ENCODE results near the gene GOSR2. TPM values are rescaled to one million over a fixed set of nuclear protein-coding genes. Genes with fewer than 3 reads are reported as not detected.

The GOSR2 gene
- polyA plus RNA-seq, 1 of the 3 experiments (the other 2 are of a cell fraction): 74.2 TPM

DNA sequence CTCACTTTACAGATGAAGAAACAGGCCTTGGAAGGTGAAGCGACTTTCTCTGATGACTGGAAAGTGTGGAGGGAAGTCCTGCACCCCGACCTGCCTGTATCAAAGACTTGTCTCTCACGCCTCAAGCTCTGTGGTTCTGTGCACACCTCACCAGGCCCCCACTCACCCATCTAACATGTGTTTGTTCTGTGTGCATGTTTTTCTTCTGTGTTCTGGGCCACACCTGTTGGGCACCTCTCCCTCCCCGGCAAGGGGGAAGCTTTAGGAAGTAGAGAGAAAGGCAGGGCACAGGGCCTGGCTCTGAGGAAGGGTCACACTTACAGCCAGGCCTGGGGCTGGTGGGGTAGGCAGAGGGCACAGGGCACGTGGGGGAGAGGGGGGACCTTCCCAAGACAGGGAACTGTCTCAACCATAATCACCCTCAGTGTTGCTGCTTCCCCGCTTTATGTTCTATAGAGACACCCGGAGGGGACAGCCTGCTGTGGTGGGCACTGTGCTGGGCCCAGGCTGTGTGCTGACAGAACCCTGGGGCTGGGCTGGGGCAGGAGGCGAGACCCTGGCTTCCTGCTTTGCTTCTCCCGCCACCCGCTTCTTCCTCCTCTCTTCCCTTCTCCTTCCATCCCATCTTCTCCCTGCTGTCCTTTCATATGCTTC is 48.8 kb downstream of the GOSR2 start:
- Histone ChIP-seq H2AFZ (ENCODE audit: low read depth) (no peak overlapping the region), H3F3A (replicated peaks; ENCODE audit: insufficient read depth) (no peaks in the 10 kb centered on the region), H3K9me3 (no peaks in the 10 kb centered on the region), H3K4me3 (ENCODE audit: low read depth in 2 of 2, low read length in 1 of 2) (no peak overlapping the region), H4K20me1 (ENCODE audit: insufficient read depth) (no peaks in the 10 kb centered on the region), H3K79me2 (ENCODE audit: insufficient read depth) (no peaks in the 10 kb centered on the region), H3K27ac (ENCODE audit: low read depth in 2 of 2, low read length in 1 of 2) (no peak overlapping the region), H3K4me1 (ENCODE audit: control insufficient read depth in 1 of 2, insufficient read depth in 2 of 2, low read depth in 1 of 2, low read length in 1 of 2) (no peaks in the 10 kb centered on the region; a peak in 1 of 4 replicates), H3K9ac (no peak overlapping the region), H3K9me2 (no peaks in the 10 kb centered on the region), H3K36me3 (replicated peaks in 1 of 2; ENCODE audit: control insufficient read depth in 1 of 2, insufficient read depth in 2 of 2, low read length in 1 of 2) (no peaks in the 10 kb centered on the region), H3K27me3 (ENCODE audit: insufficient read depth) (no peaks in the 10 kb centered on the region), H3K4me2 (no peak overlapping the region)
- ChIA-PET CTCF (interaction anchor here (1.5 to 9.5 kb wide), 3 partner anchors 30 to 136 kb away, joined by 3 to 71 read pairs (median 4); no protein-coding TSS in a partner anchor), POLR2A (no interaction called here)
- no peak for DNase-seq
- TF ChIP-seq RFX5 (IDR thresholded peaks at IDR 0.05; ENCODE audit: low read length) (no peak), NFIC (IDR thresholded peaks at IDR 0.05; ENCODE audit: borderline replicate concordance) (no peak), RXRA (IDR thresholded peaks at IDR 0.05; ENCODE audit: borderline replicate concordance, low read depth) (no peak), FOSL2 (IDR thresholded peaks at IDR 0.05; ENCODE audit: borderline replicate concordance, low read depth) (no peak), RAD21 (IDR thresholded peaks at IDR 0.05; ENCODE audit: low read length) (no peak), FOXJ3 (CRISPR knock-in tag; IDR thresholded peaks at IDR 0.05) (no peak), TEAD4 (IDR thresholded peaks at IDR 0.05; ENCODE audit: borderline replicate concordance, insufficient read depth) (no peak), ELF1 (IDR thresholded peaks at IDR 0.05) (no peak), TCF12 (IDR thresholded peaks at IDR 0.05) (no peak)
- TF ChIP-seq, protein P1, sequence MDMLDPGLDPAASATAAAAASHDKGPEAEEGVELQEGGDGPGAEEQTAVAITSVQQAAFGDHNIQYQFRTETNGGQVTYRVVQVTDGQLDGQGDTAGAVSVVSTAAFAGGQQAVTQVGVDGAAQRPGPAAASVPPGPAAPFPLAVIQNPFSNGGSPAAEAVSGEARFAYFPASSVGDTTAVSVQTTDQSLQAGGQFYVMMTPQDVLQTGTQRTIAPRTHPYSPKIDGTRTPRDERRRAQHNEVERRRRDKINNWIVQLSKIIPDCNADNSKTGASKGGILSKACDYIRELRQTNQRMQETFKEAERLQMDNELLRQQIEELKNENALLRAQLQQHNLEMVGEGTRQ (IDR thresholded peaks at IDR 0.05; ENCODE audit: borderline replicate concordance, low read depth, low read length): no peak
- 56% methylated on average over 9 of the region's 10 CpGs for WGBS (ENCODE audit: low lambda C conversion rate)

DNA sequence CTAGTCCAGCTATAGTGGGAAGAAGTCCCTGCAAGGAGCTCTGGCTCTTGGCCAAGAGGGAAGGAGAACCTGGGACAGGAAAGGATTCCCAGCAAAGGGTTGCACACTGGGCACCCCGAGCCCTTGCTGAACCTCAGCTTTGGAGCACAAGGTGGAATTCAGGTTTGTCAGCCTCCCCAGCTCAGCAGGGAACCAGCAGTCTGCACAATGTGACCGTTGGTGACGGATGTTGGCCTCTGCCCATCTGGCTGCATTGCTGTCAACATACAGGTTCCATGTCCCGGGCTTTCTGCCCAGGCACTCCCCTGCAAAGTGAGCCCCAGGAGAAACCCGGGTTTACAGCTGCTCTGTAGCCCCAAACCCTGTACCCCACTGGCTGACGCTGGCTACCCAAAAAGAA is 49.4 kb downstream of the GOSR2 start:
- no peaks in the 10 kb centered on the region for H3F3A ChIP-seq (replicated peaks; ENCODE audit: insufficient read depth)
- CTCF ChIA-PET: interaction anchor here (0.6 to 9.5 kb wide), 4 partner anchors 22 to 137 kb away, joined by 3 to 71 read pairs (median 4); no protein-coding TSS in a partner anchor

More for the DNA sequence above, 49.4 kb downstream of the GOSR2 start:
- Histone ChIP-seq H3K4me2 (no peak overlapping the region), H3K9ac (no peak overlapping the region), H3K9me3 (no peaks in the 10 kb centered on the region), H2AFZ (ENCODE audit: low read depth) (no peak overlapping the region), H3K27me3 (ENCODE audit: insufficient read depth) (no peaks in the 10 kb centered on the region), H3K79me2 (ENCODE audit: insufficient read depth) (no peaks in the 10 kb centered on the region), H4K20me1 (ENCODE audit: insufficient read depth) (no peaks in the 10 kb centered on the region), H3K4me3 (ENCODE audit: low read depth in 2 of 2, low read length in 1 of 2) (no peak overlapping the region), H3K9me2 (no peaks in the 10 kb centered on the region), H3K4me1 (ENCODE audit: control insufficient read depth in 1 of 2, insufficient read depth in 2 of 2, low read depth in 1 of 2, low read length in 1 of 2) (no peaks in the 10 kb centered on the region; a peak in 1 of 4 replicates), H3K27ac (ENCODE audit: low read depth in 2 of 2, low read length in 1 of 2) (no peak overlapping the region), H3K36me3 (replicated peaks in 1 of 2; ENCODE audit: control insufficient read depth in 1 of 2, insufficient read depth in 2 of 2, low read length in 1 of 2) (no peaks in the 10 kb centered on the region)
- POLR2A ChIA-PET: no interaction called here
- WGBS (ENCODE audit: low lambda C conversion rate): 64% methylated on average over 6 of the region's 6 CpGs
- no peak for DNase-seq
- TF ChIP-seq FOXJ3 (CRISPR knock-in tag; IDR thresholded peaks at IDR 0.05) (no peak), YY1 (IDR thresholded peaks at IDR 0.05; ENCODE audit: low read depth) (no peak), JUND (IDR thresholded peaks at IDR 0.05) (no peak), RAD21 (IDR thresholded peaks at IDR 0.05; ENCODE audit: low read length) (no peak), GATA2 (CRISPR knock-in tag; IDR thresholded peaks at IDR 0.05) (no peak)
- TF ChIP-seq, protein P1 (IDR thresholded peaks at IDR 0.05; ENCODE audit: borderline replicate concordance, low read depth, low read length): no peak
